SK-MEL-5 (cell line): ENCODE data around the gene ARL15. TPM values are rescaled to one million over a fixed set of nuclear protein-coding genes. Genes with fewer than 3 reads are reported as not detected.
A peak's percentile ranks its signal among the peaks of the same experiment; 100 is the strongest.

Source experiments
- DNase-seq: peaks from one replicate; pipeline ENCODE4 v3.0.0-alpha.2; 2016; ENCODE audit warnings: low read depth, low spot score
- in situ Hi-C: cut with HindIII; loops from 2 replicates; pipeline ENCODE4 v1.10.0; 2016; ENCODE audit warnings: low sequenced_read_pairs, high pct_unique_total_duplicates, low pct_unique_long_range_greater_than_20kb
- total RNA-seq: library from RNA; depleted of rRNA; stranded (reverse); fragments of >200 nt; shearing (Covaris generic); gene quantifications from 2 replicates; pipeline ENCODE4 v1.2.3, GENCODE V29; 2014

The ARL15 gene
- total RNA-seq, 1 experiment from 2014 or later = 14.9 TPM

- in situ Hi-C loops = no loop called here
- no peak for DNase-seq
Observed at GRCh38 chr5:54159153-54159892, 151.1 kb downstream of the ARL15 start.

- in situ Hi-C loops = no loop called here
- no peak for DNase-seq
Observed at GRCh38 chr5:54156577-54156976, 153.8 kb downstream of the ARL15 start.

- in situ Hi-C loops = no loop called here
- no peak for DNase-seq
Observed at GRCh38 chr5:54150841-54151240, 159.5 kb downstream of the ARL15 start.

- in situ Hi-C loops = no loop called here
- no peak for DNase-seq
Observed at GRCh38 chr5:54148858-54149257, 161.5 kb downstream of the ARL15 start.

GRCh38 chr5:54148067-54148845 is 162.1 kb downstream of the ARL15 start:
- peak; percentile 9 for DNase-seq
- in situ Hi-C loops = no loop called here

- DNase-seq = no peak
- in situ Hi-C loops = no loop called here
Observed at GRCh38 chr5:54146916-54147315, 163.5 kb downstream of the ARL15 start.

GRCh38 chr5:54146390-54146789 is 164.0 kb downstream of the ARL15 start:
- in situ Hi-C loops = no loop called here
- no peak for DNase-seq

GRCh38 chr5:54140247-54140840 is 170.0 kb downstream of the ARL15 start:
- in situ Hi-C loops = no loop called here
- no peak for DNase-seq

GRCh38 chr5:54136516-54137440 is 173.6 kb downstream of the ARL15 start:
- in situ Hi-C loops = no loop called here
- no peak for DNase-seq

- DNase-seq = no peak
- in situ Hi-C loops = no loop called here
Observed at GRCh38 chr5:54135042-54135441, 175.3 kb downstream of the ARL15 start.

- in situ Hi-C loops = no loop called here
- no peak for DNase-seq
Observed at GRCh38 chr5:54133917-54134316, 176.5 kb downstream of the ARL15 start.

- in situ Hi-C loops = no loop called here
- no peak for DNase-seq
Observed at GRCh38 chr5:54120473-54120872, 189.9 kb downstream of the ARL15 start.

- in situ Hi-C loops = no loop called here
- DNase-seq = no peak
Observed at GRCh38 chr5:54117957-54118356, 192.4 kb downstream of the ARL15 start.

- in situ Hi-C loops = no loop called here
- DNase-seq = no peak
Observed at GRCh38 chr5:54115735-54116403, 194.5 kb downstream of the ARL15 start.

GRCh38 chr5:54113060-54113459 is 197.3 kb downstream of the ARL15 start:
- in situ Hi-C loops = no loop called here

GRCh38 chr5:54109626-54110330 is 200.6 kb downstream of the ARL15 start:
- no peak for DNase-seq
- in situ Hi-C loops = no loop called here

More at GRCh38 chr5:54113060-54113459, 197.3 kb downstream of the ARL15 start:
- no peak for DNase-seq

GRCh38 chr5:54108136-54108535 is 202.2 kb downstream of the ARL15 start:
- in situ Hi-C loops = no loop called here
- no peak for DNase-seq
